SK-N-SH (cell line): ENCODE data around the gene LRRC27. TPM values are rescaled to one million over a fixed set of nuclear protein-coding genes. Genes with fewer than 3 reads are reported as not detected.

Source experiments
- CTCF ChIA-PET: fragments of 300-600, 350-600 bp; formaldehyde crosslinking; extraction: SDS; loops from one replicate; lab custom pipeline; 2021; lab: Yijun Ruan, JAX
- POLR2A ChIA-PET: fragments of 350-600 bp; sonication (Branson Sonifier 250); formaldehyde crosslinking; extraction: SDS; loops from one replicate; lab custom pipeline; 2020; ENCODE audit warnings: antibody characterized with exemption, inconsistent platforms; lab: Yijun Ruan, JAX
- DNase-seq: peaks from one replicate; pipeline ENCODE4 v3.0.0; 2012
- H2AFZ ChIP-seq: fragments of 200-600 bp; sonication (generic); 2 replicates; pipeline ENCODE4 v1.8.1; 2016; ENCODE audit warnings: antibody characterized with exemption, mild to moderate bottlenecking, low read depth
- H3F3A ChIP-seq: fragments of 200-600 bp; sonication (generic); replicated peaks from 2 replicates; pipeline ENCODE3; 2016; ENCODE audit warnings: antibody characterized with exemption, mild to moderate bottlenecking; ENCODE audit not compliant: insufficient read depth
- H3K27ac ChIP-seq, 2 experiments: fragments of 200-500 bp in 1 of 2; fragments of 200-600 bp in 1 of 2; sonication (Bioruptor generic) in 1 of 2; sonication (generic), shearing (Covaris generic) in 1 of 2; 2 replicates each; pipeline versions ENCODE4 v1.5.1 to v1.6.1; 2014 to 2016; ENCODE audit warnings: low read depth in 2 of 2, inconsistent platforms in 1 of 2, low read length in 1 of 2, mild to moderate bottlenecking in 1 of 2, mixed read lengths in 1 of 2
- H3K27me3 ChIP-seq: fragments of 200-600 bp; sonication (generic), shearing (Covaris generic); 2 replicates; pipeline ENCODE4 v1.6.1; 2016; ENCODE audit warnings: mixed run types; ENCODE audit not compliant: insufficient read depth
- H3K36me3 ChIP-seq, 2 experiments: fragments of 200-500 bp in 1 of 2; fragments of 200-600 bp in 1 of 2; sonication (Bioruptor generic) in 1 of 2; sonication (generic) in 1 of 2; replicated peaks in 1 of 2; 2 replicates each; pipeline versions ENCODE3 to v1.5.1; 2014 to 2016; ENCODE audit warnings: low read length in 1 of 2, mild to moderate bottlenecking in 1 of 2; ENCODE audit not compliant: insufficient read depth in 2 of 2, control insufficient read depth in 1 of 2
- H3K4me1 ChIP-seq, 2 experiments: fragments of 200-500 bp in 1 of 2; fragments of 200-600 bp in 1 of 2; sonication (Bioruptor generic) in 1 of 2; sonication (generic), shearing (Covaris generic) in 1 of 2; 2 replicates each; pipeline versions ENCODE4 v1.5.1 to v1.6.1; 2014 to 2016; ENCODE audit warnings: low read depth in 1 of 2, low read length in 1 of 2, mixed run types in 1 of 2; ENCODE audit not compliant: insufficient read depth in 2 of 2, control insufficient read depth in 1 of 2
- H3K4me2 ChIP-seq: fragments of 200-600 bp; sonication (generic), shearing (Covaris generic); 2 replicates; pipeline ENCODE4 v1.6.1; 2017; ENCODE audit warnings: mixed run types
- H3K4me3 ChIP-seq, 2 experiments: fragments of 200-500 bp in 1 of 2; fragments of 200-600 bp in 1 of 2; sonication (Bioruptor generic) in 1 of 2; sonication (generic), shearing (Covaris generic) in 1 of 2; 2 replicates each; pipeline versions ENCODE4 v1.5.1 to v1.8.1; 2014 to 2016; ENCODE audit warnings: low read depth in 2 of 2, inconsistent platforms in 1 of 2, low read length in 1 of 2, mild to moderate bottlenecking in 1 of 2, mixed read lengths in 1 of 2, moderate library complexity in 1 of 2
- H3K79me2 ChIP-seq: fragments of 200-600 bp; sonication (generic); 2 replicates; pipeline ENCODE4 v1.8.1; 2017; ENCODE audit warnings: mild to moderate bottlenecking; ENCODE audit not compliant: insufficient read depth
- H3K9ac ChIP-seq: fragments of 200-600 bp; sonication (generic); 2 replicates; pipeline ENCODE4 v1.6.1; 2017; ENCODE audit warnings: mixed run types
- H3K9me2 ChIP-seq: fragments of 200-600 bp; sonication (generic); 2 replicates; pipeline ENCODE4 v1.6.1; 2017; ENCODE audit warnings: mixed run types
- H3K9me3 ChIP-seq: fragments of 200-600 bp; sonication (generic); 2 replicates; pipeline ENCODE4 v1.6.1; 2017; ENCODE audit warnings: mixed run types, mild to moderate bottlenecking, moderate library complexity
- H4K20me1 ChIP-seq: fragments of 200-600 bp; sonication (generic); 2 replicates; pipeline ENCODE4 v1.6.1; 2017; ENCODE audit warnings: mild to moderate bottlenecking, mixed run types; ENCODE audit not compliant: insufficient read depth
- CHD2 ChIP-seq: fragments of 150-350 bp; IDR thresholded peaks from 2 replicates; pipeline ENCODE4 v1.6.1; 2018; ENCODE audit warnings: low read length; ENCODE audit not compliant: partially characterized antibody
- ELF1 ChIP-seq: IDR thresholded peaks from 2 replicates; pipeline ENCODE4 v1.4.0; 2012
- FOXJ3 ChIP-seq: sonication (generic); formaldehyde crosslinking; IDR thresholded peaks from 2 replicates; pipeline ENCODE4 v1.5.1; 2020; ENCODE audit warnings: mild to moderate bottlenecking, missing genetic modification reagents
- MXI1 ChIP-seq: IDR thresholded peaks from 2 replicates; pipeline ENCODE4 v1.6.1; 2012; ENCODE audit warnings: mild to moderate bottlenecking, low read depth, low read length, improper control_type of control experiment
- PBX3 ChIP-seq: IDR thresholded peaks from 2 replicates; pipeline ENCODE4; 2012
- RAD21 ChIP-seq: IDR thresholded peaks from 2 replicates; pipeline ENCODE4 v1.6.1; 2012; ENCODE audit warnings: mild to moderate bottlenecking, low read length
- RCOR1 ChIP-seq: fragments of 150-350 bp; IDR thresholded peaks from 2 replicates; pipeline ENCODE4 v1.6.1; 2017; ENCODE audit warnings: antibody characterized with exemption, low read length
- SMC3 ChIP-seq: IDR thresholded peaks from 2 replicates; pipeline ENCODE4 v1.6.1; 2012; ENCODE audit warnings: low read depth, low read length, improper control_type of control experiment
- TAF1 ChIP-seq: IDR thresholded peaks from 2 replicates; pipeline ENCODE4 v1.6.1; 2012; ENCODE audit warnings: low read depth, mild to moderate bottlenecking, low read length, moderate library complexity, borderline replicate concordance
- TEAD4 ChIP-seq: IDR thresholded peaks from 2 replicates; pipeline ENCODE4 v1.4.0; 2012; ENCODE audit warnings: mild to moderate bottlenecking, borderline replicate concordance; ENCODE audit not compliant: insufficient read depth
- USF1 ChIP-seq: IDR thresholded peaks from 2 replicates; pipeline ENCODE4 v1.4.0; 2012; ENCODE audit warnings: low read depth, borderline replicate concordance
- WGBS: methylation state at CpG from one replicate; pipeline ENCODE4 v1.1.6; 2017; ENCODE audit warnings: low lambda C conversion rate; 5-methylcytosine and 5-hydroxymethylcytosine counted together
- polyA plus RNA-seq, 3 experiments: library from polyadenylated mRNA; depleted of rRNA; stranded (reverse); fragments of >200 nt; gene quantifications; 2 replicates each; pipeline ENCODE4 v1.2.3, GENCODE V29; 2012
- TF ChIP-seq, protein P1 (sequence below): IDR thresholded peaks from 2 replicates; pipeline ENCODE4 v1.4.0; 2012; ENCODE audit warnings: low read depth

LRRC27 gene
- polyA plus RNA-seq, 1 of the 3 experiments (the other 2 are of a cell fraction) = 10.0 TPM

DNA sequence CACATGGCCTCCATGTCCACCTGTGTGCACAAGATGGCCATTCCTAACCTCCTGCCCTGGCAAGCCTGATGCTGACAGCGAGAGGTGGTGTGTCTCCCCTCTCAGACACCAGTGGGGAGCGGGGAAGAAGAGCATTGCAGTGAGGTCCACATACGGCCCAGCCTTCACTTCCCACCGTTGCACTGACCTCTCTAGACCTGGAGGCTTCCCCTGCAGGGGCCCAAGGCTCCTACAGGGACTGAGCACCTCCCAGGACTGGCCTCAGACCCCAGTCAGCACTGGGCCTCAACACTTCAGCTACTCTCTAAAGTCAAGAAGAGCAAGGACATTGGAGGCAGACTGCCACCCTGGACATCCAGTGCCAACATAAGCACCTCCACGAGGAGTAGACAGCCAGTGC, 40.2 kb upstream of the LRRC27 start (continued):
- no peak for TF ChIP-seq TEAD4
- TF ChIP-seq, all 33 proteins: peak for 0

GRCh38 chr10:132292287-132293200, 39.4 kb upstream of the LRRC27 start:
- ChIA-PET POLR2A (interaction anchor here (0.6 to 1.5 kb wide), 4 partner anchors 11 to 53 kb away, joined by 3 to 5 read pairs (median 4); no protein-coding TSS in a partner anchor), CTCF (interaction anchor here (1.2 to 2.0 kb wide), 2 partner anchors 15 to 69 kb away, joined by 4 to 9 read pairs; no protein-coding TSS in a partner anchor)
- WGBS = 80% methylated on average over 27 of the region's 30 CpGs

GRCh38 chr10:132293201-132293812, 38.7 kb upstream of the LRRC27 start:
- H3K4me1 ChIP-seq = peaks cover 0 to 68% of the 10 kb centered on the region in 2 experiments; a peak in 2 of 4 replicates
- H3K27me3 ChIP-seq = no peaks in the 10 kb centered on the region
- TF ChIP-seq MXI1 = peak; percentile 64; the same call in 1 of the 2 replicates
- peak; percentile 11; the same call in 1 of the 2 replicates for TF ChIP-seq RCOR1
- peak; percentile 88 for TF ChIP-seq CHD2
- TF ChIP-seq TAF1 = no peak
- no peak for TF ChIP-seq ELF1
- TF ChIP-seq RAD21 = 0 out of 2 replicates have a peak, but pooled peaks have one; percentile 3
- no peak for TF ChIP-seq USF1
- 0 out of 2 replicates have a peak, but pooled peaks have one; percentile 57 for TF ChIP-seq FOXJ3 (CRISPR knock-in tag)
- peak; percentile 11; the same call in 1 of the 2 replicates for TF ChIP-seq SMC3
- peak; percentile 92 for DNase-seq
- ChIA-PET POLR2A (interaction anchor here (0.6 to 1.6 kb wide), 5 partner anchors 12 to 55 kb away, joined by 3 to 5 read pairs (median 4); no protein-coding TSS in a partner anchor), CTCF (interaction anchor here (1.2 to 2.1 kb wide), 5 partner anchors 13 to 70 kb away, joined by 3 to 9 read pairs (median 5); no protein-coding TSS in a partner anchor)
- 36% methylated on average over 7 of the region's 16 CpGs for WGBS
- no peak overlapping the region for H3K4me2 ChIP-seq
- no peak overlapping the region for H2AFZ ChIP-seq
- no peaks in the 10 kb centered on the region for H3K9me3 ChIP-seq
- no peak overlapping the region; a peak in 1 of 4 replicates for H3K4me3 ChIP-seq
- H3K79me2 ChIP-seq = no peaks in the 10 kb centered on the region
- H3F3A ChIP-seq = no peaks in the 10 kb centered on the region
- H3K36me3 ChIP-seq = no peaks in the 10 kb centered on the region
- H3K27ac ChIP-seq = peak overlapping the region in 1 of 2 experiments; percentile 96; a peak in 2 of 4 replicates
- H3K9me2 ChIP-seq = no peaks in the 10 kb centered on the region
- H4K20me1 ChIP-seq = no peaks in the 10 kb centered on the region
- no peak overlapping the region for H3K9ac ChIP-seq

More at GRCh38 chr10:132292287-132293200, 39.4 kb upstream of the LRRC27 start:
- no peak for TF ChIP-seq PBX3
- TF ChIP-seq, protein P1, sequence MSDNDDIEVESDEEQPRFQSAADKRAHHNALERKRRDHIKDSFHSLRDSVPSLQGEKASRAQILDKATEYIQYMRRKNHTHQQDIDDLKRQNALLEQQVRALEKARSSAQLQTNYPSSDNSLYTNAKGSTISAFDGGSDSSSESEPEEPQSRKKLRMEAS = no peak
- TF ChIP-seq FOXJ3 (CRISPR knock-in tag) = 0 out of 2 replicates have a peak, but pooled peaks have one; percentile 5
- no peak for TF ChIP-seq MXI1
- TF ChIP-seq RCOR1 = no peak
- TF ChIP-seq ELF1 = no peak
- Histone ChIP-seq H3K27me3 (no peaks in the 10 kb centered on the region), H3F3A (no peaks in the 10 kb centered on the region), H3K27ac (peak overlapping the region in 1 of 2 experiments; percentile 96; a peak in 2 of 4 replicates), H3K79me2 (no peaks in the 10 kb centered on the region), H3K9ac (no peak overlapping the region), H3K4me1 (peaks cover 0 to 62% of the 10 kb centered on the region in 2 experiments; a peak in 2 of 4 replicates), H3K9me2 (no peaks in the 10 kb centered on the region), H4K20me1 (no peaks in the 10 kb centered on the region), H3K4me3 (no peak overlapping the region), H3K36me3 (no peaks in the 10 kb centered on the region), H2AFZ (no peak overlapping the region), H3K9me3 (no peaks in the 10 kb centered on the region), H3K4me2 (no peak overlapping the region)
- DNase-seq = no peak
